B cell (primary cell): ENCODE results near the gene TAC3. TPM values are rescaled to one million over a fixed set of nuclear protein-coding genes. Genes with fewer than 3 reads are reported as not detected.

Experiments
- ATAC-seq: fragments of 200-7000 bp; cut with Tn5 transposase; one replicate; pipeline ENCODE4 v1.10.0; 2021; ENCODE audit warnings: low read depth, mild to moderate bottlenecking, moderate number of reproducible peaks, moderate library complexity
- CTCF ChIA-PET: fragments of 350-600 bp; sonication (Branson Sonifier 250); formaldehyde crosslinking; loops from one replicate; lab custom pipeline; 2021; ENCODE audit warnings: antibody characterized with exemption, inconsistent platforms; lab: Charles Lee
- POLR2A ChIA-PET: fragments of 350-600 bp; sonication (Branson Sonifier 250); formaldehyde crosslinking; loops from one replicate; lab custom pipeline; 2021; ENCODE audit warnings: antibody characterized with exemption; lab: Charles Lee
- DNase-seq: peaks from one replicate; pipeline ENCODE4 v3.0.0; 2013
- H2AFZ ChIP-seq: 2 replicates; pipeline ENCODE4 v1.6.1; 2012; ENCODE audit warnings: mild to moderate bottlenecking, low read depth, low read length; ENCODE audit not compliant: insufficient read depth, poor library complexity, severe bottlenecking
- H3K27ac ChIP-seq, 2 donors: 1 replicate in 1 of 2; 2 replicates in 1 of 2; pipeline ENCODE4 v1.5.1; 2012 to 2013; ENCODE audit warnings: low read length in 2 of 2, mild to moderate bottlenecking in 2 of 2, moderate library complexity in 1 of 2
- H3K27me3 ChIP-seq, 4 experiments: fragments of 200-600 bp in 1 of 4; sonication (generic) in 1 of 4; replicated peaks in 1 of 4; 1 replicate in 2 of 4; 2 replicates in 2 of 4; pipeline versions ENCODE4 v1.6.1 to v1.7.0; 2013 to 2016; ENCODE audit warnings: low read length in 3 of 4, mild to moderate bottlenecking in 2 of 4, mixed read lengths in 1 of 4, moderate library complexity in 1 of 4; ENCODE audit not compliant: insufficient read depth in 4 of 4, control insufficient read depth in 3 of 4; ENCODE audit errors: control extremely low read depth in 1 of 4
- H3K36me3 ChIP-seq, 2 experiments: replicated peaks in 1 of 2; 1 replicate in 1 of 2; 2 replicates in 1 of 2; pipeline versions ENCODE4 v1.6.1 to v1.7.1; 2013; ENCODE audit warnings: low read length in 1 of 2; ENCODE audit not compliant: insufficient read depth in 2 of 2, control insufficient read depth in 1 of 2; ENCODE audit errors: control extremely low read depth in 1 of 2, extremely low read depth in 1 of 2
- H3K4me1 ChIP-seq, 2 donors: fragments of 200-600 bp in 1 of 2; sonication (generic) in 1 of 2; 1 replicate in 1 of 2; 2 replicates in 1 of 2; pipeline versions ENCODE4 v1.5.1 to v1.6.1; 2013 to 2017; ENCODE audit warnings: low read length in 2 of 2; ENCODE audit not compliant: control insufficient read depth in 2 of 2, insufficient read depth in 2 of 2
- H3K4me2 ChIP-seq: replicated peaks from 2 replicates; pipeline ENCODE3; 2012; ENCODE audit warnings: mild to moderate bottlenecking, low read depth, low read length; ENCODE audit not compliant: poor library complexity, severe bottlenecking
- H3K4me3 ChIP-seq, 5 experiments: fragments of 200-600 bp in 1 of 5; sonication (generic) in 1 of 5; 1 replicate in 3 of 5; 2 replicates in 2 of 5; pipeline versions ENCODE4 v1.5.1 to v1.7.0; 2011 to 2016; ENCODE audit warnings: low read length in 4 of 5, mild to moderate bottlenecking in 4 of 5, low read depth in 2 of 5, control low read depth in 1 of 5, moderate library complexity in 1 of 5; ENCODE audit not compliant: insufficient read depth in 1 of 5; ENCODE audit errors: control extremely low read depth in 1 of 5, extremely low read depth in 1 of 5
- H3K79me2 ChIP-seq: fragments of 200-600 bp; sonication (generic); one replicate; pipeline ENCODE4 v1.6.0; 2016; ENCODE audit warnings: low read length; ENCODE audit not compliant: control insufficient read depth, insufficient read depth
- H3K9ac ChIP-seq: fragments of 200-600 bp; sonication (generic); 2 replicates; pipeline ENCODE4 v1.6.1; 2017; ENCODE audit warnings: mild to moderate bottlenecking, low read length, moderate library complexity
- H3K9me3 ChIP-seq, 3 donors: one replicate each; pipeline versions ENCODE4 v1.6.1 to v1.7.1; 2013; ENCODE audit warnings: low read length in 2 of 3; ENCODE audit not compliant: control insufficient read depth in 2 of 3, insufficient read depth in 1 of 3; ENCODE audit errors: control extremely low read depth in 1 of 3
- H4K20me1 ChIP-seq: 2 replicates; pipeline ENCODE4 v1.6.0; 2012; ENCODE audit warnings: mild to moderate bottlenecking, low read length; ENCODE audit not compliant: insufficient read depth, control insufficient read depth, poor library complexity, severe bottlenecking
- H3K27ac Mint-ChIP-seq: one replicate; pipeline ENCODE4 v1.8.0; 2021; ENCODE audit warnings: mixed read lengths
- H3K27me3 Mint-ChIP-seq: one replicate; pipeline ENCODE4 v1.8.0; 2021; ENCODE audit warnings: mixed read lengths
- H3K4me1 Mint-ChIP-seq: one replicate; pipeline ENCODE4 v1.8.0; 2021; ENCODE audit warnings: mixed read lengths
- H3K4me3 Mint-ChIP-seq: one replicate; pipeline ENCODE4 v1.8.0; 2021; ENCODE audit warnings: mixed read lengths
- H3K9me3 Mint-ChIP-seq: one replicate; pipeline ENCODE4 v1.8.0; 2022; ENCODE audit warnings: mixed read lengths; ENCODE audit not compliant: insufficient read depth
- CTCF ChIP-seq: fragments of 200-600 bp; IDR thresholded peaks from one replicate; pipeline ENCODE4 v1.8.0; 2022; ENCODE audit warnings: antibody characterized with exemption, mild to moderate bottlenecking
- EZH2 ChIP-seq: IDR thresholded peaks from 2 replicates; pipeline ENCODE4 v1.6.1; 2012; ENCODE audit warnings: borderline replicate concordance, low read depth, mild to moderate bottlenecking, moderate library complexity, low read length; ENCODE audit not compliant: insufficient read depth, poor library complexity, severe bottlenecking
- WGBS: methylation state at CpG from one replicate; pipeline ENCODE4 v1.1.5; 2013; ENCODE audit warnings: missing lambda C conversion rate; ENCODE audit not compliant: insufficient coverage; 5-methylcytosine and 5-hydroxymethylcytosine counted together
- intact Hi-C: fragments of 100-400 bp; cut with micrococcal nuclease; formaldehyde crosslinking; loops from one replicate; pipeline ENCODE4 v1.10.0; 2022
- polyA plus RNA-seq: library from polyadenylated mRNA; depleted of rRNA; stranded (reverse); fragments of >200 nt; gene quantifications from 2 replicates; pipeline ENCODE4 v1.2.3, GENCODE V29; 2012
- total RNA-seq, 2 donors: library from RNA; stranded (reverse); fragments of 120-200 nt in 1 of 2; gene quantifications; 1 replicate in 1 of 2; 2 replicates in 1 of 2; pipeline versions ENCODE4 v1.2.3 to v1.2.4, GENCODE V29; 2013 to 2022

The TAC3 gene
- total and polyA plus RNA-seq, 2 donors (not counting 1 experiment from before 2014, with no cell fraction given) = 0.24 TPM; not detected in 1

DNA sequence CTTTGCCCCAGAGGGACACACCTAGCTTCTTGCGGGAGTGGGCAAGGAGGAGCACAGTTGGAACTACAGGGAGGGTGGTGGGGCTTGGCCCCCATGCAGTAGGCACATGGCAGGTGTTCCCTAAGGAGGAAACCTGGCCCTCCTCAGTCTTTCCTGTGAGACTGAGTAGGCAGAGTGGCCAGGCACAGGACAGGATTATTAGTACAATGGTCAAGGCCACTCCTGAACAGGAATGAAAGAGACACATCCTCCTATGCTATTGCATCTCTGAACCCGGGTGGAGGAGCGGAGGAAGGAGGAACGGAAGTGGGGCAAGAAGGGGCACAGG lies 32.8 kb upstream of the TAC3 start:
- no peak overlapping the region for H3K9ac ChIP-seq
- no peak overlapping the region for H3K4me2 ChIP-seq
- no peaks in the 10 kb centered on the region for H4K20me1 ChIP-seq
- intact Hi-C loops = no loop called here
- Mint-ChIP-seq H3K4me1 (peaks cover 26% of the 10 kb centered on the region), H3K27me3 (no peaks in the 10 kb centered on the region), H3K4me3 (no peak overlapping the region), H3K27ac (no peak overlapping the region), H3K9me3 (no peaks in the 10 kb centered on the region)
- DNase-seq (no peak), ATAC-seq (no peak)
- no peak overlapping the region for H3K27ac ChIP-seq
- H3K4me1 ChIP-seq = peaks cover 18 to 24% of the 10 kb centered on the region in 2 donors
- H3K27me3 ChIP-seq = no peaks in the 10 kb centered on the region
- no peaks in the 10 kb centered on the region for H3K36me3 ChIP-seq
- no peak overlapping the region for H2AFZ ChIP-seq
- no peak overlapping the region for H3K4me3 ChIP-seq
- ChIA-PET POLR2A (interaction anchor here (0.6 kb wide), 1 partner anchor 19 kb away, joined by 11 read pairs; no protein-coding TSS in a partner anchor), CTCF (interaction anchor here (1.0 to 3.0 kb wide), 2 partner anchors 10 to 18 kb away, joined by 4 to 12 read pairs; no protein-coding TSS in a partner anchor)
- 100% methylated on average over 1 of the region's 4 CpGs for WGBS
- no peaks in the 10 kb centered on the region for H3K79me2 ChIP-seq
- TF ChIP-seq EZH2 (no peak), CTCF (no peak)
- no peaks in the 10 kb centered on the region for H3K9me3 ChIP-seq

GRCh38 chr12:57048423-57049118 lies 32.2 kb upstream of the TAC3 start:
- no peaks in the 10 kb centered on the region for H3K9me3 ChIP-seq
- no peak for DNase-seq
- no peaks in the 10 kb centered on the region for H3K27me3 Mint-ChIP-seq
- H3K36me3 ChIP-seq = no peaks in the 10 kb centered on the region
- no peak overlapping the region for H3K4me3 Mint-ChIP-seq
- H3K27ac ChIP-seq = no peak overlapping the region
- H3K27me3 ChIP-seq = no peaks in the 10 kb centered on the region
- no peak overlapping the region for H3K9ac ChIP-seq
- H4K20me1 ChIP-seq = no peaks in the 10 kb centered on the region
- WGBS = 100% methylated on average over 1 of the region's 1 CpG
- ATAC-seq = no peak
- peaks cover 18 to 24% of the 10 kb centered on the region in 2 donors for H3K4me1 ChIP-seq
- H3K79me2 ChIP-seq = no peaks in the 10 kb centered on the region
- TF ChIP-seq EZH2 (no peak), CTCF (no peak)
- no peaks in the 10 kb centered on the region for H3K9me3 Mint-ChIP-seq
- peaks cover 26% of the 10 kb centered on the region for H3K4me1 Mint-ChIP-seq
- no peak overlapping the region for H3K27ac Mint-ChIP-seq
- H3K4me3 ChIP-seq = no peak overlapping the region
- H3K4me2 ChIP-seq = no peak overlapping the region
- CTCF ChIA-PET = interaction anchor here (0.6 to 3.0 kb wide), 5 partner anchors 11 to 318 kb away, joined by 3 to 12 read pairs (median 6); no protein-coding TSS in a partner anchor
- intact Hi-C loops = no loop called here
- POLR2A ChIA-PET = interaction anchor here (0.6 kb wide), 3 partner anchors 19 to 202 kb away, joined by 3 to 11 read pairs (median 7); partner anchors contain the start of gene STAC3
- no peak overlapping the region for H2AFZ ChIP-seq
